ENCODE results near the gene TMEM40.
"Not testable (repeated sequence)": the region's sequence is repeated elsewhere in the genome, so short reads cannot be mapped to it uniquely, and the experiment has no call there.

Gene TMEM40

GRCh38 chr3:12724794-12725193 lies 34.3 kb downstream of the TMEM40 start:
- Mint-ChIP-seq H3K4me3 (no peak overlapping the region), H3K27me3 (no peaks in the 10 kb centered on the region)

GRCh38 chr3:12723362-12723761 lies 35.7 kb downstream of the TMEM40 start:
- H3K36me3 Mint-ChIP-seq (ENCODE audit: low read depth); H3K9me3 Mint-ChIP-seq; H3K4me1 Mint-ChIP-seq (ENCODE audit: low read depth); H3K27ac Mint-ChIP-seq; H3K27me3 Mint-ChIP-seq; H3K4me3 Mint-ChIP-seq: not testable (repeated sequence)

More at GRCh38 chr3:12724794-12725193, 34.3 kb downstream of the TMEM40 start:
- Mint-ChIP-seq H3K4me1 (ENCODE audit: low read depth) (peaks cover 5% of the 10 kb centered on the region), H3K27ac (no peak overlapping the region), H3K36me3 (ENCODE audit: low read depth) (no peaks in the 10 kb centered on the region), H3K9me3 (no peaks in the 10 kb centered on the region)

- H3K27me3 Mint-ChIP-seq = no peaks in the 10 kb centered on the region
- no peak overlapping the region for H3K27ac Mint-ChIP-seq
- no peaks in the 10 kb centered on the region for H3K9me3 Mint-ChIP-seq
- no peaks in the 10 kb centered on the region for H3K36me3 Mint-ChIP-seq (ENCODE audit: low read depth)
- no peak overlapping the region for H3K4me3 Mint-ChIP-seq
- peaks cover 9% of the 10 kb centered on the region for H3K4me1 Mint-ChIP-seq (ENCODE audit: low read depth)
These were observed 36.8 kb downstream of the TMEM40 start for GRCh38 chr3:12722226-12722625.

GRCh38 chr3:12719984-12720898 lies 38.8 kb downstream of the TMEM40 start:
- Mint-ChIP-seq H3K27ac (no peak overlapping the region), H3K4me1 (ENCODE audit: low read depth) (peaks cover 9% of the 10 kb centered on the region), H3K36me3 (ENCODE audit: low read depth) (no peaks in the 10 kb centered on the region), H3K4me3 (peak overlapping the region; percentile 71), H3K9me3 (no peaks in the 10 kb centered on the region), H3K27me3 (no peaks in the 10 kb centered on the region)

- Mint-ChIP-seq H3K4me3 (peak overlapping the region; percentile 71), H3K27ac (no peak overlapping the region), H3K4me1 (ENCODE audit: low read depth) (peaks cover 9% of the 10 kb centered on the region), H3K27me3 (no peaks in the 10 kb centered on the region), H3K9me3 (no peaks in the 10 kb centered on the region), H3K36me3 (ENCODE audit: low read depth) (no peaks in the 10 kb centered on the region)
These were observed 39.5 kb downstream of the TMEM40 start for GRCh38 chr3:12719541-12719940.

- no peaks in the 10 kb centered on the region for H3K36me3 Mint-ChIP-seq (ENCODE audit: low read depth)
- no peaks in the 10 kb centered on the region for H3K27me3 Mint-ChIP-seq
- peaks cover 9% of the 10 kb centered on the region for H3K4me1 Mint-ChIP-seq (ENCODE audit: low read depth)
- no peaks in the 10 kb centered on the region for H3K9me3 Mint-ChIP-seq
- no peak overlapping the region for H3K27ac Mint-ChIP-seq
- H3K4me3 Mint-ChIP-seq = no peak overlapping the region
These were observed 42.4 kb downstream of the TMEM40 start for GRCh38 chr3:12716605-12717151.

GRCh38 chr3:12714278-12714677 lies 44.8 kb downstream of the TMEM40 start:
- Mint-ChIP-seq H3K4me1 (ENCODE audit: low read depth) (no peaks in the 10 kb centered on the region), H3K27me3 (no peaks in the 10 kb centered on the region), H3K36me3 (ENCODE audit: low read depth) (no peaks in the 10 kb centered on the region), H3K4me3 (no peak overlapping the region), H3K27ac (no peak overlapping the region), H3K9me3 (no peaks in the 10 kb centered on the region)

GRCh38 chr3:12710062-12710461 lies 49.0 kb downstream of the TMEM40 start:
- Mint-ChIP-seq H3K36me3 (ENCODE audit: low read depth) (no peaks in the 10 kb centered on the region), H3K4me3 (no peak overlapping the region), H3K4me1 (ENCODE audit: low read depth) (no peaks in the 10 kb centered on the region), H3K9me3 (no peaks in the 10 kb centered on the region), H3K27me3 (peaks cover 16% of the 10 kb centered on the region), H3K27ac (no peak overlapping the region)

GRCh38 chr3:12709334-12709733 lies 49.7 kb downstream of the TMEM40 start:
- Mint-ChIP-seq H3K4me1 (ENCODE audit: low read depth) (no peaks in the 10 kb centered on the region), H3K9me3 (no peaks in the 10 kb centered on the region), H3K27me3 (peaks cover 16% of the 10 kb centered on the region), H3K36me3 (ENCODE audit: low read depth) (no peaks in the 10 kb centered on the region), H3K27ac (no peak overlapping the region), H3K4me3 (no peak overlapping the region)

GRCh38 chr3:12708584-12709192 lies 50.4 kb downstream of the TMEM40 start:
- Mint-ChIP-seq H3K27ac (no peak overlapping the region), H3K9me3 (no peaks in the 10 kb centered on the region), H3K27me3 (peaks cover 16% of the 10 kb centered on the region), H3K4me3 (no peak overlapping the region), H3K4me1 (ENCODE audit: low read depth) (no peaks in the 10 kb centered on the region), H3K36me3 (ENCODE audit: low read depth) (no peaks in the 10 kb centered on the region)

- no peak overlapping the region for H3K27ac Mint-ChIP-seq
- no peak overlapping the region for H3K4me3 Mint-ChIP-seq
- no peaks in the 10 kb centered on the region for H3K4me1 Mint-ChIP-seq (ENCODE audit: low read depth)
- no peaks in the 10 kb centered on the region for H3K36me3 Mint-ChIP-seq (ENCODE audit: low read depth)
- H3K27me3 Mint-ChIP-seq = peaks cover 16% of the 10 kb centered on the region
- H3K9me3 Mint-ChIP-seq = no peaks in the 10 kb centered on the region
These were observed 51.6 kb downstream of the TMEM40 start for GRCh38 chr3:12707449-12707848.

- H3K27ac Mint-ChIP-seq = no peak overlapping the region
- H3K36me3 Mint-ChIP-seq (ENCODE audit: low read depth) = no peaks in the 10 kb centered on the region
- no peaks in the 10 kb centered on the region for H3K9me3 Mint-ChIP-seq
These were observed 52.4 kb downstream of the TMEM40 start for GRCh38 chr3:12706504-12707253.

GRCh38 chr3:12705981-12706380 lies 53.1 kb downstream of the TMEM40 start:
- Mint-ChIP-seq H3K36me3 (ENCODE audit: low read depth) (no peaks in the 10 kb centered on the region), H3K9me3 (no peaks in the 10 kb centered on the region), H3K27me3 (peaks cover 16% of the 10 kb centered on the region), H3K4me1 (ENCODE audit: low read depth) (no peaks in the 10 kb centered on the region), H3K4me3 (no peak overlapping the region), H3K27ac (no peak overlapping the region)

More at GRCh38 chr3:12706504-12707253, 52.4 kb downstream of the TMEM40 start:
- no peaks in the 10 kb centered on the region for H3K4me1 Mint-ChIP-seq (ENCODE audit: low read depth)
- peaks cover 16% of the 10 kb centered on the region for H3K27me3 Mint-ChIP-seq
- no peak overlapping the region for H3K4me3 Mint-ChIP-seq

GRCh38 chr3:12705374-12705926 lies 53.6 kb downstream of the TMEM40 start:
- no peaks in the 10 kb centered on the region for H3K9me3 Mint-ChIP-seq
- H3K4me1 Mint-ChIP-seq (ENCODE audit: low read depth) = no peaks in the 10 kb centered on the region
- H3K27ac Mint-ChIP-seq = no peak overlapping the region
- no peak overlapping the region for H3K4me3 Mint-ChIP-seq
- H3K27me3 Mint-ChIP-seq = peaks cover 16% of the 10 kb centered on the region
- H3K36me3 Mint-ChIP-seq (ENCODE audit: low read depth) = no peaks in the 10 kb centered on the region
